Measurements from ENCODE around the gene RNF222.

RNF222 gene

DNA sequence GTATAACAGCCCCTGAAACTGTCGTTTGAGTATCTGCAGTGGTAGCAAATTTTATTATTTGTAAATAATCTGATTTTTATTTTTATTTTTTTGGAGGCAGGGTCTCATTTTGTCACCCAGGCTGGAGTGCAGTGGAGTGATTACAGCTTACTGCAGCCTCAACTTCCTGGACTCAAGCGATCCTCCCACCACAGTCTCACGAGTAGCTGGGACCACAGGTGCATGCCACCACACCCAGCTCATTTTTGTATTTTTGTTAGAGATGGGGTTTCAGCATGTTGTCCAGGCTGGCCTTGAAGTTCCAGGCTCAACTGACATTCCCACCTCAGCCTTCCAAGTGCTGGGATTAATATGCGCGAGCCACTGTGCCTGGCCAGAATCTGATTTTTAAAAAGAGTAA, 40.8 kb upstream of the RNF222 start:
- TF ChIP-seq CTCF (IDR thresholded peaks at IDR 0.05; ENCODE audit: extremely low read depth, missing control alignments): no peak
- no peak for DNase-seq (ENCODE audit: low spot score)

DNA sequence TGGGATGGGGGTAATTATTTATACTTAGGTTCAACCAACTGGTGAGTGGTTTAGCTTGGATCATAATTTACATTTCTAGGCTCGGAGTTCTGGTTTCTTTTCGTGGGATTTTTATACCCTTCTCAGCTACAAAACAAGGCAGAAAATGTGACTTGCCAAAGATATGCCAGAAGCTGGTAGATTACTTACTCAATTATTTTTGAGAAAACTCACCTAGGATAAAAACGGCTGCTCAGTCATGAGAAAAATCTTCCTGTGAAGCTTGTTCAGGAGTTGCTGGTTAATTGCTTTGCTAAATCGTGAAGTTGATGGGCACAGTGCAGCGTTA, 39.2 kb upstream of the RNF222 start:
- no peak for TF ChIP-seq CTCF (IDR thresholded peaks at IDR 0.05; ENCODE audit: extremely low read depth, missing control alignments)
- no peak for DNase-seq (ENCODE audit: low spot score)

GRCh38 chr17:8436169-8436843, 38.7 kb upstream of the RNF222 start:
- peak; percentile 61 for DNase-seq (ENCODE audit: low spot score)
- TF ChIP-seq CTCF (IDR thresholded peaks at IDR 0.05; ENCODE audit: extremely low read depth, missing control alignments): no peak

- peak; percentile 100 for DNase-seq (ENCODE audit: low spot score)
- no peak for TF ChIP-seq CTCF (IDR thresholded peaks at IDR 0.05; ENCODE audit: extremely low read depth, missing control alignments)
These were observed 37.9 kb upstream of the RNF222 start, which contains the start of gene NDEL1 for GRCh38 chr17:8435245-8436168. TSS of gene NDEL1 (plus strand) at chr17:8435884. CDS start at chr17:8444272, 8,388 bp downstream.

DNA sequence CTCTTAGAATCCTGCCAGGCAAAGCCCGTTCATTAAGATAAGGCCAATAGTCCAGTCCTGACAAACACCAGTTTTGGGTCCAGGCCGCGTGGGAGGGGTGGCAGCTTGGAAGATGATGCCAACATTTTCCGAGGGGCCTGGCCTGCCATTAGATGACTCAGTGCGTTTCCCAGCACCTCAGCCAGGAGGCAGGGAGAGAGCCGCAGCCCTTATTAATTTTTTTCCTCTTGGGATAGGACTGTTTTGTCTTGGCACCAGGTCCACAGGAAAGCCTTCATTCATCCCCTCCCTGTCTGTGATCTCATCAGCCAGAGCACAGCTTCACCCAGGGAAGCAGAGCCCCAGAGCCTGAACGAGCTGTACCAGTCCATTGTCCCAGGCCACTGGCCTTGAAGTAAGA, 33.3 kb upstream of the RNF222 start:
- no peak for TF ChIP-seq CTCF (IDR thresholded peaks at IDR 0.05; ENCODE audit: extremely low read depth, missing control alignments)
- DNase-seq (ENCODE audit: low spot score): no peak

GRCh38 chr17:8426802-8427201, 29.2 kb upstream of the RNF222 start:
- no peak for TF ChIP-seq CTCF (IDR thresholded peaks at IDR 0.05; ENCODE audit: extremely low read depth, missing control alignments)

DNA sequence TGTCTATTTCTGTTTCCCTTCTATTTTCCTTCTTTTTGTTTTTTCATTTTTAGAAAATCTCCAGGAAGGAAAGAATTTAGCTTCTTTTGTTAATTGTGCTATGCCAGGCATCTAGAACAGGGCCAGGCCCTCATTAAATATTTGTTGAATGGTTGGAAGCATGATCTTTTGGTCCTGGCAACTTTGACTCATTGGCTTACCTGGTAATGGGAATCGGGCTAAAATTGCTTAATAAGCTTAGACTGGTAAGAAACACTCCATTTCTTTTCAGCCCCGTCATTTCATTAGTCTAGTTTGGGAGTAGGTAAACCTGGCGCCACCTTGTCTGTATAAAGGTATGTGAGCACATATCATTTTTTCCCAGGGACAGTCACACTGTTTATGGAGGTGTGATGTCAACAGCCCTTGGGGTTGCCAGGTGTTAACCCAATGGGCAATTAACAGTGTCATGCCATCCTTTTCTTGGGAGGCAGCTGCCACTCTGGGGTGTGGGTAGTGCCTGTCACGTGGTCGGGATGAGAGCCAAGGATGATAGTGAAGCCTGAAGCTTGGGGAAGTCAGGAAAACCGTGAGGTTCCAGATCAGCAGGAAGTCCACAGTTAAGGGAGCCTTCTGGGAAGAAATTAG, 28.6 kb upstream of the RNF222 start:
- DNase-seq (ENCODE audit: low spot score): no peak
- TF ChIP-seq CTCF (IDR thresholded peaks at IDR 0.05; ENCODE audit: extremely low read depth, missing control alignments): no peak

More at GRCh38 chr17:8426802-8427201, 29.2 kb upstream of the RNF222 start:
- no peak for DNase-seq (ENCODE audit: low spot score)
